Activated CD4-positive, alpha-beta T cell treated with anti-CD3 and anti-CD28 coated beads, Interleukin-10, Interleukin-2, amounts not matched to agents 100 ng/mL and 50 ng/mL, durations not matched to agents 16 hours and 8 hours (primary cell): ENCODE measurements around the gene C10orf90.

Source experiments
- DNase-seq: peaks from one replicate; pipeline ENCODE4 v3.0.0-alpha.2; 2020

Gene C10orf90

GRCh38 chr10:126670056-126670894 lies at the start of gene C10orf90:
C10orf90 (minus strand) TSS chr10:126670693; CDS start chr10:126670480, 213 bp downstream.
- no peak for DNase-seq

GRCh38 chr10:126716366-126716765 lies 45.9 kb upstream of the C10orf90 start:
- DNase-seq, result no peak

GRCh38 chr10:126713594-126713993 lies 43.1 kb upstream of the C10orf90 start:
- no peak for DNase-seq

GRCh38 chr10:126712681-126713080 lies 42.2 kb upstream of the C10orf90 start:
- no peak for DNase-seq

GRCh38 chr10:126705951-126706565 lies 35.6 kb upstream of the C10orf90 start:
- no peak for DNase-seq

- DNase-seq, result no peak
Observed at GRCh38 chr10:126705131-126705530, 34.6 kb upstream of the C10orf90 start.

- DNase-seq, result no peak
Observed at GRCh38 chr10:126704649-126705048, 34.2 kb upstream of the C10orf90 start.

- no peak for DNase-seq
Observed at GRCh38 chr10:126702181-126702580, 31.7 kb upstream of the C10orf90 start.

GRCh38 chr10:126701526-126701925 lies 31.0 kb upstream of the C10orf90 start:
- DNase-seq, result no peak

- DNase-seq, result no peak
Observed at GRCh38 chr10:126696684-126697083, 26.2 kb upstream of the C10orf90 start.

- no peak for DNase-seq
Observed at GRCh38 chr10:126691456-126691855, 21.0 kb upstream of the C10orf90 start.

GRCh38 chr10:126690534-126690933 lies 20.0 kb upstream of the C10orf90 start:
- no peak for DNase-seq

- no peak for DNase-seq
Observed at GRCh38 chr10:126689461-126689994, 19.0 kb upstream of the C10orf90 start.

GRCh38 chr10:126687121-126687606 lies 16.7 kb upstream of the C10orf90 start:
- DNase-seq, result no peak

- DNase-seq, result no peak
Observed at GRCh38 chr10:126686719-126687118, 16.2 kb upstream of the C10orf90 start.

- no peak for DNase-seq
Observed at GRCh38 chr10:126686268-126686667, 15.8 kb upstream of the C10orf90 start.

- DNase-seq, result no peak
Observed at GRCh38 chr10:126685756-126686155, 15.3 kb upstream of the C10orf90 start.

GRCh38 chr10:126684171-126684745 lies 13.8 kb upstream of the C10orf90 start:
- no peak for DNase-seq

- DNase-seq, result no peak
Observed at GRCh38 chr10:126683466-126683865, 13.0 kb upstream of the C10orf90 start.

- DNase-seq, result no peak
Observed at GRCh38 chr10:126675656-126676438, 5.4 kb upstream of the C10orf90 start.

- DNase-seq, result no peak
Observed at GRCh38 chr10:126674741-126675515, 4.4 kb upstream of the C10orf90 start.

GRCh38 chr10:126673565-126673964 lies 3.1 kb upstream of the C10orf90 start:
- no peak for DNase-seq
